ENCODE results near the gene DMRT2. TPM values are rescaled to one million over a fixed set of nuclear protein-coding genes. Genes with fewer than 3 reads are reported as not detected.

Gene DMRT2
- total RNA-seq, 4 donors from 2014 or later, result not detected

GRCh38 chr9:1077616-1078015, 27.5 kb downstream of the DMRT2 start:
- H3K27me3 ChIP-seq, result no peaks in the 10 kb centered on the region
- H3K4me3 ChIP-seq, result no peak overlapping the region
- H3K4me1 ChIP-seq, result no peaks in the 10 kb centered on the region
- no peaks in the 10 kb centered on the region for H3K36me3 ChIP-seq
- no peak overlapping the region for H3K27ac ChIP-seq
- H3K9me3 ChIP-seq, result no peaks in the 10 kb centered on the region
- no peak for TF ChIP-seq CTCF (IDR thresholded peaks at IDR 0.05)
- no peak for TF ChIP-seq POLR2A (IDR thresholded peaks at IDR 0.05)
- DNase-seq, result no peak

- H3K4me3 ChIP-seq, result no peak overlapping the region
- DNase-seq, result no peak
- TF ChIP-seq POLR2A (IDR thresholded peaks at IDR 0.05) (no peak), CTCF (IDR thresholded peaks at IDR 0.05) (no peak)
- H3K4me1 ChIP-seq, result no peaks in the 10 kb centered on the region
- H3K27me3 ChIP-seq, result no peaks in the 10 kb centered on the region
- no peaks in the 10 kb centered on the region for H3K9me3 ChIP-seq
- no peak overlapping the region for H3K27ac ChIP-seq
- no peaks in the 10 kb centered on the region for H3K36me3 ChIP-seq
These were observed 33.3 kb downstream of the DMRT2 start for GRCh38 chr9:1083325-1083913.

GRCh38 chr9:1085086-1085485, 34.9 kb downstream of the DMRT2 start:
- Histone ChIP-seq H3K4me1 (no peaks in the 10 kb centered on the region), H3K27me3 (no peaks in the 10 kb centered on the region), H3K4me3 (no peak overlapping the region), H3K9me3 (no peaks in the 10 kb centered on the region), H3K27ac (no peak overlapping the region), H3K36me3 (no peaks in the 10 kb centered on the region)
- no peak for DNase-seq
- TF ChIP-seq POLR2A (IDR thresholded peaks at IDR 0.05) (no peak), CTCF (IDR thresholded peaks at IDR 0.05) (no peak)

GRCh38 chr9:1086517-1086916, 36.4 kb downstream of the DMRT2 start:
- Histone ChIP-seq H3K27ac (no peak overlapping the region), H3K27me3 (no peaks in the 10 kb centered on the region), H3K36me3 (no peaks in the 10 kb centered on the region), H3K9me3 (no peaks in the 10 kb centered on the region), H3K4me3 (no peak overlapping the region), H3K4me1 (no peaks in the 10 kb centered on the region)
- TF ChIP-seq CTCF (IDR thresholded peaks at IDR 0.05) (no peak), POLR2A (IDR thresholded peaks at IDR 0.05) (no peak)
- no peak for DNase-seq

- DNase-seq, result no peak
- Histone ChIP-seq H3K4me1 (no peaks in the 10 kb centered on the region), H3K27ac (no peak overlapping the region), H3K9me3 (no peaks in the 10 kb centered on the region), H3K27me3 (no peaks in the 10 kb centered on the region), H3K36me3 (no peaks in the 10 kb centered on the region), H3K4me3 (no peak overlapping the region)
- TF ChIP-seq CTCF (IDR thresholded peaks at IDR 0.05) (no peak), POLR2A (IDR thresholded peaks at IDR 0.05) (no peak)
These were observed 37.1 kb downstream of the DMRT2 start for GRCh38 chr9:1087120-1087881.

Data from Peyer's patch (tissue), 4 donors.